ENCODE results near the gene GPRIN3.
"Not testable (repeated sequence)": the region's sequence is repeated elsewhere in the genome, so short reads cannot be mapped to it uniquely, and the experiment has no call there.

The GPRIN3 gene

GRCh38 chr4:89309154-89309553, 1.6 kb upstream of the GPRIN3 start:
- DNase-seq, result not testable (repeated sequence)

GRCh38 chr4:89308161-89308500, 531 bp upstream of the GPRIN3 start:
- no peak for DNase-seq

- no peak for DNase-seq
Observed at GRCh38 chr4:89307178-89307445, 488 bp downstream of the GPRIN3 start.

GRCh38 chr4:89306486-89307177, 968 bp downstream of the GPRIN3 start:
- DNase-seq, result no peak

GRCh38 chr4:89305712-89306437, 1.7 kb downstream of the GPRIN3 start:
- no peak for DNase-seq

GRCh38 chr4:89305028-89305427, 2.6 kb downstream of the GPRIN3 start:
- DNase-seq, result no peak

- DNase-seq, result no peak
Observed at GRCh38 chr4:89303814-89304388, 3.7 kb downstream of the GPRIN3 start.

- no peak for DNase-seq
Observed at GRCh38 chr4:89303177-89303576, 4.4 kb downstream of the GPRIN3 start.

- DNase-seq, result no peak
Observed at GRCh38 chr4:89301902-89302301, 5.7 kb downstream of the GPRIN3 start.

GRCh38 chr4:89301003-89301402, 6.6 kb downstream of the GPRIN3 start:
- DNase-seq, result no peak

- DNase-seq, result no peak
Observed at GRCh38 chr4:89300499-89300898, 7.1 kb downstream of the GPRIN3 start.

- DNase-seq, result no peak
Observed at GRCh38 chr4:89300060-89300459, 7.5 kb downstream of the GPRIN3 start.

- peak; percentile 43 for DNase-seq
Observed at GRCh38 chr4:89299153-89299791, 8.3 kb downstream of the GPRIN3 start.

GRCh38 chr4:89298788-89299152, 8.8 kb downstream of the GPRIN3 start:
- peak; percentile 43 for DNase-seq

GRCh38 chr4:89298155-89298554, 9.4 kb downstream of the GPRIN3 start:
- DNase-seq, result no peak

- DNase-seq, result no peak
Observed at GRCh38 chr4:89296896-89297295, 10.7 kb downstream of the GPRIN3 start.

GRCh38 chr4:89296399-89296798, 11.2 kb downstream of the GPRIN3 start:
- DNase-seq, result no peak

GRCh38 chr4:89295415-89295927, 12.1 kb downstream of the GPRIN3 start:
- DNase-seq, result no peak

GRCh38 chr4:89294573-89295269, 12.9 kb downstream of the GPRIN3 start:
- no peak for DNase-seq

- DNase-seq, result no peak
Observed at GRCh38 chr4:89293299-89293698, 14.3 kb downstream of the GPRIN3 start.

- DNase-seq, result no peak
Observed at GRCh38 chr4:89290727-89291516, 16.7 kb downstream of the GPRIN3 start.

- no peak for DNase-seq
Observed at GRCh38 chr4:89289312-89289711, 18.3 kb downstream of the GPRIN3 start.

GRCh38 chr4:89288430-89288829, 19.2 kb downstream of the GPRIN3 start:
- DNase-seq, result no peak

All from NCI-H187 treated with DMSO at 0.1 percent for 48 hours (cell line).